Nucleus accumbens (tissue), 56 donors: Measurements from ENCODE around the gene R3HDM1.

ENCODE experiments used
- DNase-seq, 56 donors: peaks; one replicate each; lab custom pipeline; 2025; lab: John Stamatoyannopoulos, UW

Gene R3HDM1

DNA sequence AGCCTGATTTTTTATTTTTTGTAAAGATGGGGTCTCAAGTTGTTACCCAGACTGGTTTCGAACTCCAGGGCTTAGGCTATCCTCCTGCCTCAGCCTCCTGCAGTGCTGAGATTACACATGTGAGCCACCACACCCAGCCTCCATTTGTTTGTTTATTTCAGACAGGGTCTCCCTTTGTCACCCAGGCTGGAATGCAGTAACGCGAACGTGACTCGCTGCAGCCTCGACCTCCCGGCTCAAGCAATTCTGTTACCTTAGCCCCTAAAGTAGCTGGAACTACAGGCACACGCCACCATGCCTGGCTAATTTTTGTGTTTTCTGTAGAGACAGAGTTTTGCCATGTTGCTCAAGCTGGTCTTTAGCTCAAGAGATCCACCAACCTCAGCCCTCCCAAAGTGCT lies 237.6 kb downstream of the R3HDM1 start:
- no peak for DNase-seq

DNA sequence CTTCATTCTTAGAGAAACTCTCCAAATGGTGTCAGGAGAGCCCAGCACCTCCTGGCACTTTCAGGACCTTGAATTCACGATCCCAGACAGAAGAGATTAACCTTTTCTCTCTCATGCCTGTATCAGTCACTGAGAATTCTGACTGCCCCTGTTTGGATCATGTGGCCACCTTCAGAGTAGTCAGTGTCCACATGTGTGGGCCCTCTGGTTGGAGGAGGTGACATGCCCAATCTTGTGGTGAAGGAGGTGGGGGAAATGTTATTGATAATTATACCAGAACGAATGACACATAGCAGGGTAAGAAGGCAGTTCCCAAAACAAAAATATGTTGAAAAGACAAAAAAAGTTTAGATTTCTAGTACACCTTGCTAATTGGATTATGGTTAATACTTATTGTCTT lies 242.0 kb downstream of the R3HDM1 start:
- DNase-seq: no peak

DNA sequence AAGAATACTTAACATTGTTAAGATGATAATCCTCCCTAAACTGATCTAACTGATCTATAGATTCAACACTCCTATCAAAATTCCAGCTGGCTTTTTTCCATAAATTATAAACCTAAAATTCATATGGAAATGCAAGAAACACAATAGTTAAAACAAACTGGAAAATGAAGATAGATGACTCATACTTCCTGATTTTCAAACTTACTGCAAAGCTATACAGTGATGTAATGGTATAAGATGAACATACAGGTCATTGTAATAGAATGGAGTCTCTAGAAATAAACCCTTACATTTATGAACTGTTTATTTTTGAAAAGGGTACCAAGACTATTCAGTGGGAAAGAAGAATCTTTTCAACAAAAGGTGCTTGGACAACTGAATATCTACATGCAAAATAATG lies 242.6 kb downstream of the R3HDM1 start:
- DNase-seq: no peak
